ENCODE data around the gene PTGER3. TPM values are rescaled to one million over a fixed set of nuclear protein-coding genes. Genes with fewer than 3 reads are reported as not detected.
A peak's percentile ranks its signal among the peaks of the same experiment; 100 is the strongest.

Gene PTGER3
- polyA plus RNA-seq, 3 donors: 0.29 TPM; not detected in 2

DNA sequence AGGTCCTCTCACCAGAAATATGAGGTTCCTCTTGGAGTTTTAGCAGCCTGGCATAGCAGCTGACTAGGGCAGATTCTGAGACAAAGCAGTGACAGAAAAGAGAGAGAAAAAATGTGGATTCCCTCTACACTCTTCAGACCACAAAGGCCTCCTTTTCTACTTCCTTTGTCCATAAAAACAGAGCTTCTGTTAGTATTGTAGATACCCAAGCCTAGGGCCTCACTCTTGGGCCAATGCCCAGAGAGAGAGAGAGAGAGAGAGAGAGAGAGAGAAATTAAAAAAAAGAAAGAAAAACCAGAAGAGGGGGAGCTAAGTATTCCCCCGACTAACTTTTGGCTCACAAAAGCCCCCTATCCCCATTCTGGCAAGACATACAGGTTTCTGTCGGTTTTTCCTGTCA, 35.7 kb upstream of the PTGER3 start:
- Mint-ChIP-seq H3K36me3 (peaks cover under 1 to 1% of the 10 kb centered on the region in 2 donors), H3K9me3 (peaks cover 2 to 7% (median 4%) of the 10 kb centered on the region in 7 donors), H3K27ac (no peak overlapping the region), H3K4me1 (peaks cover 16% of the 10 kb centered on the region), H3K27me3 (ENCODE audit: low read depth in 3 of 3) (peaks cover 2 to 9% (median 7%) of the 10 kb centered on the region in 3 donors), H3K4me3 (no peak overlapping the region)
- Histone ChIP-seq H3K27ac (ENCODE audit: low read depth in 1 of 2, low read length in 2 of 2) (no peak overlapping the region), H4K20me1 (ENCODE audit: insufficient read depth, low read length) (peaks cover 10% of the 10 kb centered on the region), H3K9me3 (replicated peaks in 1 of 2; ENCODE audit: control insufficient read depth in 1 of 2, insufficient read depth in 1 of 2, low read length in 2 of 2) (peaks cover 0 to 3% of the 10 kb centered on the region in 2 donors), H3K4me1 (ENCODE audit: control insufficient read depth in 1 of 2, insufficient read depth in 2 of 2, low read length in 2 of 2) (peaks cover 7 to 20% of the 10 kb centered on the region in 2 donors), H3K9ac (ENCODE audit: insufficient read depth, low read length, poor library complexity, severe bottlenecking) (no peak overlapping the region), H3K36me3 (replicated peaks in 1 of 2; ENCODE audit: control insufficient read depth in 1 of 2, insufficient read depth in 2 of 2, low read length in 2 of 2) (peaks cover 2% of the 10 kb centered on the region in 2 donors), H3K27me3 (ENCODE audit: control insufficient read depth in 2 of 2, insufficient read depth in 2 of 2, low read length in 2 of 2) (peaks cover 0 to 3% of the 10 kb centered on the region in 2 donors), H3K79me2 (ENCODE audit: insufficient read depth, low read length) (peaks cover 27% of the 10 kb centered on the region), H2AFZ (ENCODE audit: insufficient read depth, low read depth, low read length, poor library complexity, severe bottlenecking) (peak overlapping the region; percentile 31), H3K4me2 (replicated peaks; ENCODE audit: extremely low read depth, low read length, poor library complexity, severe bottlenecking) (no peak overlapping the region), H3K4me3 (replicated peaks in 1 of 3; ENCODE audit: low read depth in 2 of 3, low read length in 3 of 3) (no peak overlapping the region)
- intact Hi-C loops (cut with micrococcal nuclease): loop anchor here (5.0 to 10.0 kb wide), 2 partner anchors 876 to 878 kb away; partner anchors contain the start of gene LRRC40 (in 2 of the 2)
- no CpG with 5 or more reads among the region's 2 CpGs for WGBS (ENCODE audit: insufficient coverage)
- DNase-seq: no peak
- no peak for TF ChIP-seq CTCF (IDR thresholded peaks at IDR 0.05)

- Histone ChIP-seq H3K9ac (ENCODE audit: insufficient read depth, low read length, poor library complexity, severe bottlenecking) (no peak overlapping the region), H3K27me3 (ENCODE audit: control insufficient read depth in 2 of 2, insufficient read depth in 2 of 2, low read length in 2 of 2) (peaks cover 0 to 3% of the 10 kb centered on the region in 2 donors), H2AFZ (ENCODE audit: insufficient read depth, low read depth, low read length, poor library complexity, severe bottlenecking) (peak overlapping the region; percentile 88), H3K36me3 (replicated peaks in 1 of 2; ENCODE audit: control insufficient read depth in 1 of 2, insufficient read depth in 2 of 2, low read length in 2 of 2) (peaks cover 17 to 18% of the 10 kb centered on the region in 2 donors), H3K4me3 (replicated peaks in 1 of 3; ENCODE audit: low read depth in 2 of 3, low read length in 3 of 3) (peak overlapping the region in 2 of 3 experiments; percentile 97 to 98), H3K9me3 (replicated peaks in 1 of 2; ENCODE audit: control insufficient read depth in 1 of 2, insufficient read depth in 1 of 2, low read length in 2 of 2) (peaks cover 0 to 3% of the 10 kb centered on the region in 2 donors), H4K20me1 (ENCODE audit: insufficient read depth, low read length) (peaks cover 17% of the 10 kb centered on the region), H3K27ac (ENCODE audit: low read depth in 1 of 2, low read length in 2 of 2) (peak overlapping the region in 1 of 2 donors; percentile 98), H3K4me2 (replicated peaks; ENCODE audit: extremely low read depth, low read length, poor library complexity, severe bottlenecking) (peak overlapping the region; percentile 89), H3K79me2 (ENCODE audit: insufficient read depth, low read length) (peaks cover 40% of the 10 kb centered on the region), H3K4me1 (ENCODE audit: control insufficient read depth in 1 of 2, insufficient read depth in 2 of 2, low read length in 2 of 2) (peaks cover 7 to 20% of the 10 kb centered on the region in 2 donors)
- Mint-ChIP-seq H3K4me3 (peak overlapping the region; percentile 47 to 98), H3K27ac (peak overlapping the region in 2 of 7 donors; percentile 58 to 97), H3K4me1 (peaks cover 16% of the 10 kb centered on the region), H3K27me3 (ENCODE audit: low read depth in 3 of 3) (peaks cover 2 to 9% (median 7%) of the 10 kb centered on the region in 3 donors), H3K36me3 (peaks cover 9 to 13% of the 10 kb centered on the region in 2 donors), H3K9me3 (peaks cover 2 to 7% (median 4%) of the 10 kb centered on the region in 7 donors)
- 98% methylated on average over 6 of the region's 7 CpGs for WGBS (ENCODE audit: insufficient coverage)
- intact Hi-C loops (cut with micrococcal nuclease): loop anchor here (5.0 to 10.0 kb wide), 2 partner anchors 874 to 877 kb away; partner anchors contain the start of gene LRRC40 (in 2 of the 2)
- no peak for TF ChIP-seq CTCF (IDR thresholded peaks at IDR 0.05)
- DNase-seq: no peak
Measured at GRCh38 chr1:71081697-71082080, 34.1 kb upstream of the PTGER3 start.

Measured in CD14-positive monocyte (primary cell).